ENCODE data around the gene FCRLB.
A peak's percentile ranks its signal among the peaks of the same experiment; 100 is the strongest.
"Not testable (repeated sequence)": the region's sequence is repeated elsewhere in the genome, so short reads cannot be mapped to it uniquely, and the experiment has no call there.

The FCRLB gene

DNA sequence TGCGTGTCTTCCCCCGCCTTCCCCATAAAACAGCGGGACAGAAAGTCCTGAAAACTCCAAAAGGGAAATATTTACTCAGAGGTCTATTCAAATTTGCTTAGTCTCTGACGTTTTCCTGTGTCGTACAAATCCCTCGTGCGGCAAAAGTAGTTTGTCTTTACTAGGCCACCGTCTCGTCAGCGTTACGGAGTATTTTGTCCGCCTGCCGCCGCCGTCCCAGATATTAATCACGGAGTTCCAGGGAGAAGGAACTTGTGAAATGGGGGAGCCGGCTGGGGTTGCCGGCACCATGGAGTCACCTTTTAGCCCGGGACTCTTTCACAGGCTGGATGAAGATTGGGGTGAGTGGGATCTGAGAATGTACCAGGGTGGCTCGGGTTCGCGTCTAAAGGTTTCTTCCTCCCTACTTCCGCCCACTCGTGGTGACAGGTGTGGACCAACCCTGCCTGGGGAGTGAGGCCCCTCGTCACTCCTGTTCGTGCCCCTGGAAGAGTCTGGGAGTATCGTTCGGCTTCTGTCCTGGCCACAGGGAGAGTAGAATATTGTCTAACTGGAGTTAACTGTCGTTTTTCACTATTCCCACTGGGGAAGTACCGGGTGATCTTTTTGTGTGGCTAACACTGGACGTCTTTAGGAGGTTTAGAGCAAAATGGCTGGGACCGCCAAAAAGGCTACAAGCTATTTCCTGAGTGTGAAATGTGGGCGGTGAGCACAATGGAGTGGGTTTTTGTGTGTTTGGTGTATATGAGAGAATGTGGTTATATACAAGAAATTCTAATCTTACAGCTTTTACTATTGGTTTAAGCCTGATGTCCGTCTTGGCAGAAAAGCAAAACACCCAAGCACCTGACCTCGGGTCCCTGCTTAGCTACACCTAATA is 45.0 kb downstream of the FCRLB start, which contains the start of gene ATF6:
ATF6 (plus strand) TSS at position 219 of the 880 bp plus-strand sequence; CDS start at position 260, 41 bp downstream.
- peak within 1 kb of the TSS; percentile 82 for H3K4me2 ChIP-seq (ENCODE audit: low read depth, low read length)
- H3K79me2 ChIP-seq (ENCODE audit: low read length): peaks cover 57% of the 10 kb centered on the region
- no peaks in the 10 kb centered on the region for H4K20me1 ChIP-seq (ENCODE audit: insufficient read depth, low read length)
- no peaks in the 10 kb centered on the region for H3K9me3 ChIP-seq (replicated peaks; ENCODE audit: insufficient read depth, low read length)
- TF ChIP-seq, protein P1, sequence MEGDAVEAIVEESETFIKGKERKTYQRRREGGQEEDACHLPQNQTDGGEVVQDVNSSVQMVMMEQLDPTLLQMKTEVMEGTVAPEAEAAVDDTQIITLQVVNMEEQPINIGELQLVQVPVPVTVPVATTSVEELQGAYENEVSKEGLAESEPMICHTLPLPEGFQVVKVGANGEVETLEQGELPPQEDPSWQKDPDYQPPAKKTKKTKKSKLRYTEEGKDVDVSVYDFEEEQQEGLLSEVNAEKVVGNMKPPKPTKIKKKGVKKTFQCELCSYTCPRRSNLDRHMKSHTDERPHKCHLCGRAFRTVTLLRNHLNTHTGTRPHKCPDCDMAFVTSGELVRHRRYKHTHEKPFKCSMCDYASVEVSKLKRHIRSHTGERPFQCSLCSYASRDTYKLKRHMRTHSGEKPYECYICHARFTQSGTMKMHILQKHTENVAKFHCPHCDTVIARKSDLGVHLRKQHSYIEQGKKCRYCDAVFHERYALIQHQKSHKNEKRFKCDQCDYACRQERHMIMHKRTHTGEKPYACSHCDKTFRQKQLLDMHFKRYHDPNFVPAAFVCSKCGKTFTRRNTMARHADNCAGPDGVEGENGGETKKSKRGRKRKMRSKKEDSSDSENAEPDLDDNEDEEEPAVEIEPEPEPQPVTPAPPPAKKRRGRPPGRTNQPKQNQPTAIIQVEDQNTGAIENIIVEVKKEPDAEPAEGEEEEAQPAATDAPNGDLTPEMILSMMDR (IDR thresholded peaks at IDR 0.05; ENCODE audit: low read length): no peak
- TF ChIP-seq EZH2phosphoT487 (IDR thresholded peaks at IDR 0.05; ENCODE audit: low read length): no peak
- no peak for TF ChIP-seq EZH2 (optimal IDR thresholded peaks at IDR 0.05; ENCODE audit: low read depth, low read length)
- peak within 1 kb of the TSS; percentile 66 for H2AFZ ChIP-seq (ENCODE audit: low read length)
- peaks cover 36% of the 10 kb centered on the region for H3K4me1 ChIP-seq (ENCODE audit: low read length)
- no peaks in the 10 kb centered on the region for H3K9me2 ChIP-seq (replicated peaks; ENCODE audit: insufficient read depth, low read length)
- peak within 1 kb of the TSS; percentile 93 for H3K4me3 ChIP-seq (ENCODE audit: low read length)
- H3K27me3 ChIP-seq (replicated peaks; ENCODE audit: insufficient read depth, low read length): no peaks in the 10 kb centered on the region
- peak within 1 kb of the TSS; percentile 87 for H3K9ac ChIP-seq (ENCODE audit: low read length)
- H3F3A ChIP-seq (ENCODE audit: insufficient read depth, low read length): peaks cover 26% of the 10 kb centered on the region
- peak within 1 kb of the TSS; percentile 55 for H3K27ac ChIP-seq (ENCODE audit: low read length)
- no peaks in the 10 kb centered on the region for H3K36me3 ChIP-seq (replicated peaks; ENCODE audit: insufficient read depth, low read length)
- DNase-seq: peak; percentile 95

GRCh38 chr1:161768461-161768860 is 47.1 kb downstream of the FCRLB start:
- Histone ChIP-seq H3K4me2 (ENCODE audit: low read depth, low read length) (peak overlapping the region; percentile 6; the same call in 1 of the 2 replicates), H3K9ac (ENCODE audit: low read length) (no peak overlapping the region), H3K4me1 (ENCODE audit: low read length) (peaks cover 41% of the 10 kb centered on the region), H3K9me2 (replicated peaks; ENCODE audit: insufficient read depth, low read length) (no peaks in the 10 kb centered on the region), H3K27me3 (replicated peaks; ENCODE audit: insufficient read depth, low read length) (no peaks in the 10 kb centered on the region), H3K9me3 (replicated peaks; ENCODE audit: insufficient read depth, low read length) (no peaks in the 10 kb centered on the region), H2AFZ (ENCODE audit: low read length) (no peak overlapping the region), H3K27ac (ENCODE audit: low read length) (no peak overlapping the region), H3K36me3 (replicated peaks; ENCODE audit: insufficient read depth, low read length) (no peaks in the 10 kb centered on the region), H3K79me2 (ENCODE audit: low read length) (peaks cover 74% of the 10 kb centered on the region), H3K4me3 (ENCODE audit: low read length) (0 out of 2 replicates have a peak overlapping the region, but pooled peaks have one; percentile 6), H4K20me1 (ENCODE audit: insufficient read depth, low read length) (no peaks in the 10 kb centered on the region), H3F3A (ENCODE audit: insufficient read depth, low read length) (peaks cover 31% of the 10 kb centered on the region)
- DNase-seq: no peak
- TF ChIP-seq, protein P1 (IDR thresholded peaks at IDR 0.05; ENCODE audit: low read length): no peak
- TF ChIP-seq EZH2phosphoT487 (IDR thresholded peaks at IDR 0.05; ENCODE audit: low read length) (no peak), EZH2 (optimal IDR thresholded peaks at IDR 0.05; ENCODE audit: low read depth, low read length) (no peak)

- Histone ChIP-seq H3K4me3 (ENCODE audit: low read length) (no peak overlapping the region), H3K9me2 (replicated peaks; ENCODE audit: insufficient read depth, low read length) (no peaks in the 10 kb centered on the region), H3K27ac (ENCODE audit: low read length) (no peak overlapping the region), H3K9ac (ENCODE audit: low read length) (no peak overlapping the region), H3K27me3 (replicated peaks; ENCODE audit: insufficient read depth, low read length) (no peaks in the 10 kb centered on the region), H2AFZ (ENCODE audit: low read length) (no peak overlapping the region), H3K4me2 (ENCODE audit: low read depth, low read length) (peak overlapping the region; percentile 6; the same call in 1 of the 2 replicates), H3K4me1 (ENCODE audit: low read length) (peaks cover 48% of the 10 kb centered on the region), H3K9me3 (replicated peaks; ENCODE audit: insufficient read depth, low read length) (no peaks in the 10 kb centered on the region), H4K20me1 (ENCODE audit: insufficient read depth, low read length) (no peaks in the 10 kb centered on the region), H3F3A (ENCODE audit: insufficient read depth, low read length) (peaks cover 32% of the 10 kb centered on the region), H3K79me2 (ENCODE audit: low read length) (peaks cover 81% of the 10 kb centered on the region), H3K36me3 (replicated peaks; ENCODE audit: insufficient read depth, low read length) (no peaks in the 10 kb centered on the region)
- TF ChIP-seq EZH2phosphoT487 (IDR thresholded peaks at IDR 0.05; ENCODE audit: low read length) (no peak), EZH2 (optimal IDR thresholded peaks at IDR 0.05; ENCODE audit: low read depth, low read length) (no peak)
- TF ChIP-seq, protein P1 (IDR thresholded peaks at IDR 0.05; ENCODE audit: low read length): no peak
- DNase-seq: no peak
Measured at GRCh38 chr1:161768986-161769672, 47.8 kb downstream of the FCRLB start.

GRCh38 chr1:161769673-161770045 is 48.3 kb downstream of the FCRLB start:
- not testable (repeated sequence) for H4K20me1 ChIP-seq (ENCODE audit: insufficient read depth, low read length); H3K9me2 ChIP-seq (replicated peaks; ENCODE audit: insufficient read depth, low read length); DNase-seq; H3K9ac ChIP-seq (ENCODE audit: low read length); H3K9me3 ChIP-seq (replicated peaks; ENCODE audit: insufficient read depth, low read length); H3K27ac ChIP-seq (ENCODE audit: low read length); H2AFZ ChIP-seq (ENCODE audit: low read length); H3K27me3 ChIP-seq (replicated peaks; ENCODE audit: insufficient read depth, low read length); H3K36me3 ChIP-seq (replicated peaks; ENCODE audit: insufficient read depth, low read length); H3K4me3 ChIP-seq (ENCODE audit: low read length)
- H3F3A ChIP-seq (ENCODE audit: insufficient read depth, low read length): peaks cover 32% of the 10 kb centered on the region
- 0 out of 2 replicates have a peak overlapping the region, but pooled peaks have one; percentile 62 for H3K4me2 ChIP-seq (ENCODE audit: low read depth, low read length)
- peaks cover 48% of the 10 kb centered on the region for H3K4me1 ChIP-seq (ENCODE audit: low read length)
- peaks cover 86% of the 10 kb centered on the region for H3K79me2 ChIP-seq (ENCODE audit: low read length)
